NB4 (cell line): ENCODE data around the gene AGAP1.

Source experiments
- DNase-seq: peaks from one replicate; pipeline ENCODE4 v3.0.0; 2010; ENCODE audit warnings: low read depth
- H3K4me3 ChIP-seq: one replicate; pipeline ENCODE4 v1.5.1; 2011; ENCODE audit warnings: mild to moderate bottlenecking, low read depth, low read length, moderate library complexity
- CTCF ChIP-seq: IDR thresholded peaks from one replicate; pipeline ENCODE4 v1.5.1; 2012; ENCODE audit warnings: low read depth, low read length
- MAX ChIP-seq: IDR thresholded peaks from 2 replicates; pipeline ENCODE4 v1.6.1; 2011; ENCODE audit warnings: low read depth, low read length
- MYC ChIP-seq: IDR thresholded peaks from 2 replicates; pipeline ENCODE4 v1.6.1; 2011; ENCODE audit warnings: low read depth, low read length
- POLR2A ChIP-seq: IDR thresholded peaks from 2 replicates; pipeline ENCODE4 v1.6.1; 2011; ENCODE audit warnings: mild to moderate bottlenecking; ENCODE audit not compliant: insufficient read length; ENCODE audit errors: extremely low read depth

AGAP1 gene

GRCh38 chr2:236119476-236119875 lies 625.6 kb downstream of the AGAP1 start:
- H3K4me3 ChIP-seq = no peak overlapping the region
- no peak for DNase-seq
- no peak for TF ChIP-seq MAX
- TF ChIP-seq MYC = no peak
- TF ChIP-seq CTCF = no peak
- no peak for TF ChIP-seq POLR2A

- no peak for DNase-seq
- TF ChIP-seq CTCF (no peak), POLR2A (no peak), MYC (no peak), MAX (no peak)
Measured at GRCh38 chr2:236120141-236120601, 626.3 kb downstream of the AGAP1 start.

GRCh38 chr2:236120829-236121228 lies 627.0 kb downstream of the AGAP1 start:
- DNase-seq = no peak
- TF ChIP-seq MYC (no peak), MAX (no peak), CTCF (no peak), POLR2A (no peak)
- no peak overlapping the region for H3K4me3 ChIP-seq

More at GRCh38 chr2:236120141-236120601, 626.3 kb downstream of the AGAP1 start:
- no peak overlapping the region for H3K4me3 ChIP-seq

GRCh38 chr2:236121546-236121945 lies 627.7 kb downstream of the AGAP1 start:
- TF ChIP-seq MAX (no peak), MYC (no peak), CTCF (no peak), POLR2A (no peak)
- H3K4me3 ChIP-seq = no peak overlapping the region
- DNase-seq = peak; percentile 45

- DNase-seq = no peak
- no peak for TF ChIP-seq POLR2A
- no peak for TF ChIP-seq MAX
- TF ChIP-seq CTCF = no peak
- TF ChIP-seq MYC = no peak
- H3K4me3 ChIP-seq = no peak overlapping the region
Measured at GRCh38 chr2:236122236-236122635, 628.4 kb downstream of the AGAP1 start.

GRCh38 chr2:236123716-236124115 lies 629.9 kb downstream of the AGAP1 start:
- DNase-seq = no peak
- no peak overlapping the region for H3K4me3 ChIP-seq
- TF ChIP-seq MYC (no peak), MAX (no peak), POLR2A (no peak)
